Adrenal gland (tissue), 12 donors: ENCODE data around the gene FAM120B. TPM values are rescaled to one million over a fixed set of nuclear protein-coding genes. Genes with fewer than 3 reads are reported as not detected.
A peak's percentile ranks its signal among the peaks of the same experiment; 100 is the strongest.

ENCODE experiments used
- DNase-seq, 7 donors: peaks; one replicate each; pipeline ENCODE4 v3.0.0-alpha.2; 2019 to 2020
- H3K27ac ChIP-seq, 5 donors: fragments of 200-600 bp; sonication (generic) in 4 of 5; 1 replicate in 3 of 5; 2 replicates in 2 of 5; pipeline versions ENCODE4 v1.5.1 to v1.8.0; 2016 to 2020; ENCODE audit warnings: mild to moderate bottlenecking in 1 of 5
- H3K27me3 ChIP-seq: fragments of 200-600 bp; 2 replicates; pipeline ENCODE4 v1.8.0; 2021
- H3K36me3 ChIP-seq, 2 donors: fragments of 200-600 bp; replicated peaks in 1 of 2; 1 replicate in 1 of 2; 2 replicates in 1 of 2; pipeline versions ENCODE4 v1.5.1 to v1.8.0; 2018 to 2022
- H3K4me1 ChIP-seq, 2 donors: fragments of 200-600 bp; replicated peaks in 1 of 2; 1 replicate in 1 of 2; 2 replicates in 1 of 2; pipeline versions ENCODE4 v1.5.1 to v1.8.0; 2018 to 2021
- H3K4me3 ChIP-seq, 4 donors: fragments of 200-600 bp; sonication (generic) in 3 of 4; one replicate each; pipeline ENCODE4 v1.5.1; 2016 to 2018
- H3K9me3 ChIP-seq, 3 donors: fragments of 200-600 bp; sonication (generic) in 1 of 3; replicated peaks in 1 of 3; 1 replicate in 2 of 3; 2 replicates in 1 of 3; pipeline versions ENCODE4 v1.5.1 to v1.8.0; 2016 to 2021
- CTCF ChIP-seq, 6 experiments: fragments of 450-650 bp in 4 of 6; fragments of 200-600 bp in 2 of 6; sonication (generic) in 1 of 6; IDR thresholded peaks; 1 replicate in 5 of 6; 2 replicates in 1 of 6; pipeline versions ENCODE4 v1.5.1 to v1.8.0; 2016 to 2021; ENCODE audit warnings: antibody characterized with exemption in 6 of 6, mild to moderate bottlenecking in 2 of 6, moderate library complexity in 1 of 6
- POLR2A ChIP-seq, 2 donors: fragments of 450-650 bp; IDR thresholded peaks; one replicate each; pipeline ENCODE4 v1.6.1; 2017; ENCODE audit warnings: antibody characterized with exemption in 2 of 2, mild to moderate bottlenecking in 2 of 2, moderate library complexity in 1 of 2
- WGBS, 4 donors: extraction: QIAGEN DNeasy Blood & Tissue Kit in 2 of 4; methylation state at CpG; one replicate each; pipeline versions ENCODE4 v1.1.5 to v1.1.7; 2013 to 2017; 5-methylcytosine and 5-hydroxymethylcytosine counted together
- intact Hi-C, 2 donors: fragments of 100-400 bp; cut with DNase I; formaldehyde crosslinking; loops; one replicate each; pipeline versions ENCODE4 v1.14.1 to v1.15.0; 2022 to 2023
- polyA plus RNA-seq, 3 donors: library from polyadenylated mRNA; stranded (reverse); fragments of 200-250 nt in 2 of 3; fragments of 350-450 nt in 1 of 3; fragmentation: Illumina TruSeq in 1 of 3; extraction: RNeasy Lipid Tissue Mini Kit (QIAGEN cat#74804) in 1 of 3; gene quantifications; one replicate each; pipeline ENCODE4 v1.2.3, GENCODE V29; 2013 to 2014
- total RNA-seq, 9 donors: library from RNA; depleted of rRNA in 4 of 9; stranded (reverse); fragments of >200 nt in 4 of 9; fragments of 120-200 nt in 1 of 9; fragmentation: NEBNext Ultra II Directional in 1 of 9; extraction: Animal tissue kit (Norgen Biotek cat#: 25700) in 1 of 9; gene quantifications; one replicate each; pipeline versions ENCODE4 v1.1.0 to v1.2.4, GENCODE V29; 2013 to 2023
- donor health status: healthy with polysubstance abuse.
- donor health status: Bipolar disorder and iron deficiency.
- donor health status: DM: yes; HTN: yes; CAD: no.
- donor health status: DM: no; HTN: no; CAD: no.
- donor health status: DM: no; HTN: no; CAD: no.
- donor health status: DM: yes; HTN: yes; CAD: no.

FAM120B gene
- total and polyA plus RNA-seq, 12 donors: 12.4 to 42.0 (median 27.4) TPM

GRCh38 chr6:170286246-170286933 lies 20.2 kb upstream of the FAM120B start:
- H3K4me3 ChIP-seq: no peak overlapping the region
- peaks cover 14 to 23% of the 10 kb centered on the region in 2 donors for H3K4me1 ChIP-seq
- no peak for TF ChIP-seq POLR2A (IDR thresholded peaks at IDR 0.05)
- no peak for TF ChIP-seq CTCF (IDR thresholded peaks at IDR 0.05)
- intact Hi-C loops: no loop called here
- no peaks in the 10 kb centered on the region for H3K9me3 ChIP-seq
- peak overlapping the region in 1 of 5 donors; percentile 78 for H3K27ac ChIP-seq
- WGBS, 4 donors: 51 to 78% (median 61%) methylated on average over 10 to 26 of the region's 26 CpGs
- peak in 2 of 7 donors; percentile 29 to 40 for DNase-seq
- H3K36me3 ChIP-seq: peaks cover 0 to 26% of the 10 kb centered on the region in 2 donors
- no peaks in the 10 kb centered on the region for H3K27me3 ChIP-seq

- Histone ChIP-seq H3K9me3 (no peaks in the 10 kb centered on the region), H3K36me3 (peaks cover 0 to 26% of the 10 kb centered on the region in 2 donors), H3K27ac (peak overlapping the region in 1 of 5 donors; percentile 78), H3K4me3 (no peak overlapping the region), H3K4me1 (peaks cover 19 to 27% of the 10 kb centered on the region in 2 donors), H3K27me3 (no peaks in the 10 kb centered on the region)
- WGBS, 4 donors: 46 to 75% (median 71%) methylated on average over 2 of the region's 2 CpGs
- intact Hi-C loops: no loop called here
- DNase-seq: no peak
- TF ChIP-seq POLR2A (IDR thresholded peaks at IDR 0.05): no peak
- no peak for TF ChIP-seq CTCF (IDR thresholded peaks at IDR 0.05)
These were observed 19.7 kb upstream of the FAM120B start for GRCh38 chr6:170286934-170287265.

- H3K36me3 ChIP-seq: peaks cover 0 to 26% of the 10 kb centered on the region in 2 donors
- H3K27me3 ChIP-seq: no peaks in the 10 kb centered on the region
- H3K4me3 ChIP-seq: no peak overlapping the region
- H3K27ac ChIP-seq: peak overlapping the region in 1 of 5 donors; percentile 78
- intact Hi-C loops: no loop called here
- no peak for TF ChIP-seq CTCF (IDR thresholded peaks at IDR 0.05)
- no peak for TF ChIP-seq POLR2A (IDR thresholded peaks at IDR 0.05)
- WGBS, 4 donors: 70 to 75% (median 71%) methylated on average over 7 to 12 of the region's 12 CpGs
- DNase-seq: peak in 3 of 7 donors; percentile 30 to 53 (median 32)
- H3K9me3 ChIP-seq: no peaks in the 10 kb centered on the region
- peaks cover 20 to 32% of the 10 kb centered on the region in 2 donors for H3K4me1 ChIP-seq
These were observed 19.1 kb upstream of the FAM120B start for GRCh38 chr6:170287371-170287876.

- H3K36me3 ChIP-seq: peaks cover 0 to 23% of the 10 kb centered on the region in 2 donors
- peak overlapping the region in 1 of 4 donors; percentile 71 for H3K4me3 ChIP-seq
- intact Hi-C loops: no loop called here
- H3K27ac ChIP-seq: peak overlapping the region in 1 of 5 donors; percentile 78
- WGBS, 4 donors: 84 to 91% (median 89%) methylated on average over 33 of the region's 33 CpGs
- TF ChIP-seq CTCF (IDR thresholded peaks at IDR 0.05): no peak
- TF ChIP-seq POLR2A (IDR thresholded peaks at IDR 0.05): no peak
- DNase-seq: peak in 1 of 7 donors; percentile 11
- H3K4me1 ChIP-seq: peaks cover 20 to 37% of the 10 kb centered on the region in 2 donors
- no peaks in the 10 kb centered on the region for H3K9me3 ChIP-seq
- H3K27me3 ChIP-seq: no peaks in the 10 kb centered on the region
These were observed 18.4 kb upstream of the FAM120B start for GRCh38 chr6:170288091-170288631.
